HG03575 (cell line): Measurements from ENCODE around the gene LRRC4B.
"Not testable (repeated sequence)": the region's sequence is repeated elsewhere in the genome, so short reads cannot be mapped to it uniquely, and the experiment has no call there.

Experiments used
- ATAC-seq: cut with Tn5 transposase; IDR thresholded peaks from one replicate; pipeline ENCODE4 v1.9.1; 2021; ENCODE audit not compliant: unreplicated experiment, insufficient number of reproducible peaks, low FRiP score; ENCODE audit errors: extremely low read depth

LRRC4B gene

GRCh38 chr19:50478901-50479715, 89.1 kb downstream of the LRRC4B start:
- ATAC-seq, result no peak

GRCh38 chr19:50477751-50478515, 90.3 kb downstream of the LRRC4B start:
- ATAC-seq, result no peak

- no peak for ATAC-seq
These were observed 91.4 kb downstream of the LRRC4B start for GRCh38 chr19:50476907-50477238.

GRCh38 chr19:50476224-50476906, 91.9 kb downstream of the LRRC4B start, which contains the start of the genes EMC10 and GARIN5A:
EMC10 (plus strand) TSS chr19:50476507; CDS start chr19:50476545, 38 bp downstream.
GARIN5A (minus strand) TSS chr19:50476848; CDS start chr19:50476388, 460 bp downstream.
- no peak for ATAC-seq

GRCh38 chr19:50475736-50476223, 92.5 kb downstream of the LRRC4B start:
- ATAC-seq, result no peak

- no peak for ATAC-seq
These were observed 93.1 kb downstream of the LRRC4B start for GRCh38 chr19:50475101-50475568.

- not testable (repeated sequence) for ATAC-seq
These were observed 94.9 kb downstream of the LRRC4B start for GRCh38 chr19:50473336-50473735.

DNA sequence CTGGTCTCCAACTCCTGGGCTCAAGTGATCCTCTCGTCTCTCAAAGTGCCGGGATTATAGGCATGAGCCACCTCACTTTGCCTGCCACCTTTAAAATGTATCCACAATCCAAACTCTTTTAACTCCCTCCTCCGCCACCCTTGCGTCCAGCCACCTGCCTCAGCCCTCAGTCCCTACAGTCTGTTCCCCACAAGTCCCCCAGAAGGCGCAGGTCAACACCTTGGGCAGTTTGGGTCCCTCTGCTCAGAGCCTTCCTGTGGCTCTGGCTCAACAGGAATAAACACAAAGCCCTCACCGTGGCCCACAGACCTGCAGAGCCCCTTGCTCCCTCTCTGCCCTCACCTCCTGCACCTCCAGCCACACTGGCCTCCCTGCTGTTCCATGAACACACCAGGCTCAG, 99.4 kb downstream of the LRRC4B start:
- ATAC-seq, result no peak

- ATAC-seq, result no peak
These were observed 100.7 kb downstream of the LRRC4B start for GRCh38 chr19:50467566-50467965.
